GM21723 (cell line): Measurements from ENCODE around the gene SLC44A2.

Experiments
- ATAC-seq: cut with Tn5 transposase; IDR thresholded peaks from one replicate; pipeline ENCODE4 v1.9.1; 2021; ENCODE audit warnings: mild to moderate bottlenecking, moderate library complexity; ENCODE audit not compliant: unreplicated experiment

SLC44A2 gene

DNA sequence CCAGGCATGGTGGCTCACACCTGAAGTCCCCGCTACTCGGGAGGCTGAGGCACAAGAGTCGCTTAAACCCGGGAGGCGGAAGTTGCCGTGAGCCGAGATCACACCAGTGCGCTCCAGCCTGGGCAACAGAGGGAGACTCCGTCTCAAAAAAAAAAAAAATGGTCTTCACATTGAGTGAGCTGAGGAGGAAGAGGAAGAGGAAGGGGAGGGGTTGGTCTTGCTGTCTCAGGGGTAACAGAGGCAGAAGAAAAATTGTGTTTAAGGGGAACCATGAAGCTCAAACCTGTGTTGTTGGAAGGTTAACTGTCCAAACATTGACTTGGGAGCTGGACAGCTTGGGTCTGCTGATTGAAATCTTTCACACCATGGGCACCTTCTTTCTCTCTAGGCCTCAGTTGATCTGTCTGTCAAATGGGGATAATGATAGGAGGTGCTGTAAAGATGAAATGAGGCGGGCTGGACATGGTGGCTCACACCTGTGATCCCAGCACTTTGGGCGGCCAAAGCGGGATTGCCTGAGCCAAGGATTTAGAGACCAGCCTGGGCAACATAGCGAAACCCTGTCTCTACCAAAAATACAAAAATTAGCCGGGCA lies 9.8 kb upstream of the SLC44A2 start:
- no peak for ATAC-seq

DNA sequence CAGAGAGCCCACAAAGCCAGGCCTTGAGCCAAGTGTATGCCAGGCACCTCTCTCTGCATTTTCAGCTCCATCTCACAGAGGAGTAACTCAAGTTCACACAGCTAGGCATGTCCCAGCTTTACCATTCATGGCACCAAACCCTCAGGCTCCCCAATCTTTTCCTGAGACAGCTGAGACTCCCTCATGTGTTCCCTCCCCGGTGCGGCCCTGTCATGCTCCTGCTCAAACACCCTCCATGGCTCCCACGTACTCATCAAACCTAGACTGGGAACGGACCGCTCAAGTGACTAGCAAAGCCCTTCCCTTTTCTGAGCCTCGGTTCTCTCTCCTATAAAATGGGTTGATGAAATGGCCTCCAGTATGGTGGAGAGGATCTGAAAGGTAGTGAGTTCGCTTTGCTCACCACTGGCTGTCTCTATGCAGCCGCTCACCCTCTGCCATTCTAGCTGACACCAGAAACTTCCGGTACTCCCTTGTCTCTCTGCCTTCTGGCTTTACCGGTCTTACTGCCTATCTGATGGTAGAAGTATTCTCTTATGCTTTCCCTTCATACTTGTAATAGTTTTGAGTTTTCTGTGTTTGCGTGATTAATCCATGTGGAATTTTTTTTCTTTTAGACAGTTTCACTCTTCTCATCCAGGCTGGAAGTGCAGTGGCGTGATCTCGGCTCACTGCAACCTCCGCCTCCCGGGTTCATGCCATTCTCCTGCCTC lies 7.8 kb upstream of the SLC44A2 start:
- ATAC-seq = no peak

DNA sequence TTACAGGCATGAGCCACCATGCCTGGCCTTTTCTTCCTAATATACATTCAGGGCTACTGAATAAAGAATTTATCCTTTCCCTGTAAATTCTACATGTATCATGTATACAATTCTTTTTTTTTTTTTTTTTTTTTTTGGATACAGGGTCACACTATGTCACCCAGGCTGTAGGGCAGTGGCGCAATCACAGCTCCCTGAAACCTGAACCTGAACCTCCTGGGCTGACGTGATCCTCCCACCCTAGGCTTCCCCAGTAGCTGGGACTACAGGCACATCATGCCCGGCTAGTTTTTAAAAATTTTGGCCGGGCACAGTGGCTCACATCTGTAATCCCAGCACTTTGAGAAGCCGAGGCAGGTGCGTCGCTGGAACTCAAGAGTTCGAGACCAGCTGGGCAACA lies 6.5 kb upstream of the SLC44A2 start:
- no peak for ATAC-seq

GRCh38 chr19:10620786-10621185 lies 4.6 kb upstream of the SLC44A2 start:
- no peak for ATAC-seq

GRCh38 chr19:10621966-10622365 lies 3.4 kb upstream of the SLC44A2 start:
- ATAC-seq = no peak

DNA sequence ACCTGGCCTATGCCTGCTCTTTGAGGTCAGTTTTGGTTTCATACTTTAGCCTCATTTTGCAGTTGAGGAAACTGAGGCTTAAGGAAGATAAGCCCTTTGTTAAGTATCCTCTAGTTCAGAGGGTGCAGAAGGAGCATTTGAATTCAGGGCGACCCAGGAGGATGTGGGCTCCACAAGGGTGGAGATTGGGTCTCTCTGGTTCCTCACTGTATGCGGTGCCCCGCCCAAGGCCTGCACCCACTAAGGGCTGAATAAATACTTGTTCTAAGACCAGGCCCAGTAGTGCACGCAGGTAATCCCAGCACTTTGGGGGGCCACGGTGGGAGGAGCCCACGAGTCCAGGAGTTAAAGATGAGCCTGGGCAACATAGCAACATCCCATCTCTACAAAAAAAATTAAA lies 768 bp upstream of the SLC44A2 start:
- ATAC-seq = no peak

DNA sequence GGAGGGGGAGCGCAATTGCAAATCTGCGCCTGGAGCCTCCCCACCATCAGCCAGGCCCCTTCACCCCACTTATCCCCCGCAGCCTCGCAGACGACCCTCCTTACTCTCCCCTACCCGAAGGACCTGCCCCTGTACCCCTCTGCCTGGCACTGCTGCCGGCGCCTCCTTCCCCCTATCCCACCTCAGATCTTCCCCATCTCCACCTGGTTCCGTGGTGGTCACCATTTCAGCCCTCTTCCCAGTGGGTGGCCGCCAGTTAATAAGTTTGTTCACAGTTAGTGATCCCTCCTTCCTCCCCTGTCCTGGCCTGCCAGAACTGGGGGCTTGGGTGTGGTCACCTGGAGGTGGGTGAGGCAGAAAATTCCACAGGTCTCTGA lies 397 bp downstream of the SLC44A2 start:
- no peak for ATAC-seq

DNA sequence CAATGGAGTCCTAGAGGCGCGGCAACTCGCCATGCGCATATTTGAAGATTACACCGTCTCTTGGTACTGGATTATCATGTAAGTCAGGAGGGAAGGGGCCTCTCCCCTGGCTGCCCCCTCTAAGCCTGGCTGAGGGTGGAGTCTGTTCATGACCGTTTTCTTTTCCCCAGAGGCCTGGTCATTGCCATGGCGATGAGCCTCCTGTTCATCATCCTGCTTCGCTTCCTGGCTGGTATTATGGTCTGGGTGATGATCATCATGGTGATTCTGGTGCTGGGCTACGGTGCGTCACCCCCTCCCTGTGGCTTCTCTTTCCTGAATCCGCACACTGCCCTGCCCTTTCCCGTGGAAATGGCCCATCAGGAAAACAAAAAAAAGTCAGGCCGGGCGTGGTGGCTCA lies 6.5 kb downstream of the SLC44A2 start:
- ATAC-seq = no peak

GRCh38 chr19:10634430-10634829 lies 9.1 kb downstream of the SLC44A2 start:
- no peak for ATAC-seq

- no peak for ATAC-seq
Measured at GRCh38 chr19:10634963-10635362, 9.6 kb downstream of the SLC44A2 start.

GRCh38 chr19:10636304-10636972 lies 11.1 kb downstream of the SLC44A2 start:
- no peak for ATAC-seq

DNA sequence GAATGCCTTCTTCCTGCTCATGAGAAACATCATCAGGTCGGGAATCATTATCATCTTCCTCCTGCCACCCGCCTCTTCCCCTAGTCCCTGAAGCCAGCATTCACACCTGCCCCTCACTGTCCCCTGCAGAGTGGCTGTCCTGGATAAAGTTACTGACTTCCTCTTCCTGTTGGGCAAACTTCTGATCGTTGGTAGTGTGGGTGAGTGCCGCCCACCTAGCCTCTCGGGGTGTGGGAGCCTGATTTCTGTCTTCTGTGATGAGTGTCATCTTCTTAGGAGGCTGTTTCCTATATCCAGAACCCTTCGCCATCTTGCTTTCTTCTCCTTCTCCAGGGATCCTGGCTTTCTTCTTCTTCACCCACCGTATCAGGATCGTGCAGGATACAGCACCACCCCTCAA lies 12.5 kb downstream of the SLC44A2 start:
- no peak for ATAC-seq

GRCh38 chr19:10639836-10640235 lies 14.5 kb downstream of the SLC44A2 start:
- ATAC-seq = no peak

GRCh38 chr19:10640361-10640760 lies 15.0 kb downstream of the SLC44A2 start:
- no peak for ATAC-seq

DNA sequence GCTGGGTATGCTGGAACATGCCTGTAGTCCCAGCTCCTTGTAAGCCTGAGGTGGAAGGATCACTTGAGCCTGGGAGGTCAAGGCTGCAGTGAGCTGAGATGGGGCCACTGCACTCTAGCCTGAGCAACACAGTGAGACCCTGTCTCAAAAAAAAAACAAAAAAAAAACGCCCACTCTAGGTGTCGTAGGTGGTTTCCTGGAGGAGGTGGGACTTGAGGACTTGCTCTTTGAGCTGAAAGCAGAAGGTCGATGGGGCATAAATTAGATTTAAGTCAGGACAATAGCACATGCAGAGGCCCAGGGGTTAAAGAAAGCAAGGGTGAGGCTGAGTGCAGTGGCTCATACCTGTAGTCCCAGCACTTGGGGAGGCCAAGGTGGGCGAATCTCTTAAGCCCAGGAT lies 15.9 kb downstream of the SLC44A2 start:
- ATAC-seq = no peak

GRCh38 chr19:10642473-10643171 lies 17.3 kb downstream of the SLC44A2 start:
- ATAC-seq = no peak

GRCh38 chr19:10643172-10643967 lies 18.0 kb downstream of the SLC44A2 start:
- ATAC-seq = no peak

GRCh38 chr19:10643968-10644259 lies 18.6 kb downstream of the SLC44A2 start:
- ATAC-seq = no peak

DNA sequence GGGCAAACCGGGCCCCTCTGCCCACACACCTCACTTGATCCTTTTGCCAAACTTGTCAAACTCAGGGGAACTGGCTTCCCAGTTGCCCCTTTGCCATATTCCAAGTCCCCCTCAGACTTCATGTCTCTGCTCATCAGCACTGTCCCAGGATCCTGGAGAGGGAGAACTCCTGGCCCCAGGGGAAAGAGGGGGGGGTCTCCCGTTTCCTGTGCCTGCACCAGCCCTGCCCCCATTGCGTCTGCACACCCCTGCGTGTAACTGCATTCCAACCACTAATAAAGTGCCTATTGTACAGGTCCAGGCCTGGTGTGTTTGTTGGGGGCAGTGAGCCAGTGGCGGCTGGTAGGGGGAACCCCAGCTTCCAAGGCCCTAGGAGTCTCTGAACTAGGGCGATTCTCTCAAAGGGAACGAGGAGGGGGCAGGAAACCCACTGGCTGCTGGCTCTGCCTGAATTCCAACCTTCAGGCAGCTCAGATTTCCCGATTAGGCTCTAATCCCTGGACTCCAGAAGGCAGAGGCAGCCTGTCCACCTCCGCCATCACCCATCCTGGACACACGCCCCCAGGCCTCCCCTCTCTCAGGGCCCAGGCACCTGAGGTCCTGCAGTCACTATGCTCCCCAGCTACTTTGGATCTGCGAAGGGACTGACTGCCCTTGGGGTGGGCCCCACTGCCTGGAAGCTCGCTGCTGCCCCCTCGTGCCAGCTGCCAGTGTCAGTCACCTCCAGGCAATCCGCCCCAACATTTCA lies 19.1 kb downstream of the SLC44A2 start:
- no peak for ATAC-seq

GRCh38 chr19:10646456-10647159 lies 21.3 kb downstream of the SLC44A2 start:
- ATAC-seq = no peak
